ENCODE data around the gene CELSR3. TPM values are rescaled to one million over a fixed set of nuclear protein-coding genes. Genes with fewer than 3 reads are reported as not detected.

The CELSR3 gene
- total RNA-seq, 1 experiment from 2014 or later, result 23.9 TPM

DNA sequence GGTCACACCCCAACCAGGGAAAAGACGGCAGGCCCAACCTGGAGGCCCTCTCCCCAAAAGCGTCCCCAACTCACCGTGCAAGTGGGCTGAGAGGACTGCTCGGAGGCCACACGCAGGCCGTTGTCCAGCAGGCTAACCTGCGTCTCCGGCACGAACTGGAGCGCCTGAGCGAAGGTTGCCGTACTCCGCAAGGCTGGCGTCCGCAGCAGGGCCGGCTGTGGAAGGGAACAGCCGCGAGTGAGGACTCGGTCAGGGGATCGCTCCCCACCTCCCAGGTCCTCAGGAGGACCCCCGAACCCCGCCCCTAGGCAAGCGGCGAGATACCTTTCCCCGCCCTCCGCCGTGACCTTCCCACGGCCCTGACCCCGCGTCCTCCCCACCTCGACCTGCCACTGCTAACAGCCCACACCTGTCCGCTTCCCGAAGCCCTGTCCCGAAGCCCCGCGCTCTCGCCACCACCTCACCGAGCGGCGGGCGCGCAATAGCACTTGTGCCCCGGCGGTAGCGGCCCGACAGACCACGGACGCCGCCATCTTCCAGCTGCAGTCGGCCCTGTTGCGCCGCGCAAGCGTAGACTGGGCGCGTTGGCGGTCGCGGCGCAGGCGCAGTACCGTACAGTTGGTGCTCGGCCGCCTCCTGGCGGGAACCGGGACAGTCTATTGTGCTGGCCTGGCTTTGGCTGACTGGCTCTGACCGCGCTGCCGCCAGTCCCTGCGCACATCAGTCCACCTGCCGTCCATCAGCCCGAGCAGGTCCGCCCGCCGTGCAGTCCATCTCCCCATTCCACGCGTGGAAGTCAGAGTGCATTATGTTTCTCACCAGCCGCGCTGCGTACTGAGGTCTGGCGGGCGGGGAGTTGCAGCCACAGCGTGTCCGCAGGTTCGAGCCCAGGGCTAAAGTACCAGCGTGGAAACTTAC is 53.3 kb downstream of the CELSR3 start, which contains the start of gene UQCRC1:
Gene UQCRC1, minus strand, starts transcription at position 559 of the 918 bp plus-strand sequence. Its CDS starts 26 bp downstream, at position 533.
- Histone ChIP-seq H3K9me3 (ENCODE audit: control insufficient read depth, low read depth, low read length) (no peaks in the 10 kb centered on the region), H3K79me2 (ENCODE audit: insufficient read depth, low read length) (peaks cover 6% of the 10 kb centered on the region; the same call in 1 of the 2 replicates), H2BK120ac (ENCODE audit: low read depth, low read length, poor library complexity, severe bottlenecking) (no peak within 1 kb of the TSS), H3T11ph (ENCODE audit: low read length) (no peak within 1 kb of the TSS), H3K4me1 (ENCODE audit: insufficient read depth, low read length) (no peaks in the 10 kb centered on the region), H3K18ac (ENCODE audit: insufficient read length, low read depth, low read length) (peak within 1 kb of the TSS; percentile 97), H2BK12ac (ENCODE audit: insufficient read length, low read depth, low read length) (no peak within 1 kb of the TSS), H2BK15ac (ENCODE audit: low read depth, low read length) (no peak within 1 kb of the TSS), H3K23ac (ENCODE audit: insufficient read length, low read depth, low read length) (no peak within 1 kb of the TSS), H3K27ac (ENCODE audit: insufficient read length, low read depth, low read length) (no peak within 1 kb of the TSS), H3K79me1 (ENCODE audit: insufficient read depth, low read depth, low read length, poor library complexity, severe bottlenecking) (no peaks in the 10 kb centered on the region), H4K91ac (ENCODE audit: insufficient read length, low read depth, low read length) (no peak within 1 kb of the TSS), H3K56ac (ENCODE audit: insufficient read length, low read depth, low read length) (no peak within 1 kb of the TSS), H3K14ac (ENCODE audit: insufficient read depth, low read length) (peak within 1 kb of the TSS; percentile 99), H3K4me2 (ENCODE audit: insufficient read depth, insufficient read length, low read length) (peak within 1 kb of the TSS; percentile 83), H3K9ac (ENCODE audit: extremely low read depth, insufficient read length, low read length) (peak within 1 kb of the TSS; percentile 97), H3K4ac (ENCODE audit: low read depth, low read length) (no peak within 1 kb of the TSS; the same call in 1 of the 2 replicates), H2BK20ac (ENCODE audit: low read depth, low read length, poor library complexity, severe bottlenecking) (no peak within 1 kb of the TSS), H4K20me1 (ENCODE audit: control insufficient read depth, insufficient read depth, insufficient read length) (no peaks in the 10 kb centered on the region), H2AFZ (ENCODE audit: low read length) (no peak within 1 kb of the TSS), H2AK5ac (ENCODE audit: insufficient read length, low read length) (no peak within 1 kb of the TSS), H3K27me3 (ENCODE audit: insufficient read depth, low read length) (no peaks in the 10 kb centered on the region), H4K8ac (replicated peaks; ENCODE audit: insufficient read length, low read depth, low read length) (no peak within 1 kb of the TSS), H2BK5ac (ENCODE audit: insufficient read length, low read length) (no peak within 1 kb of the TSS), H4K5ac (ENCODE audit: insufficient read length, low read depth, low read length) (peak within 1 kb of the TSS; percentile 89), H3K23me2 (ENCODE audit: insufficient read length, low read depth, low read length, poor library complexity, severe bottlenecking) (peaks cover 3% of the 10 kb centered on the region)
- peak within 1 kb of the TSS; percentile 98 to 99 for H3K4me3 Mint-ChIP-seq
- H3K36me3 Mint-ChIP-seq (ENCODE audit: insufficient read depth in 1 of 3, low read depth in 3 of 3), result peaks cover 25 to 49% (median 46%) of the 10 kb centered on the region in 3 experiments
- no CpG with 5 or more reads among the region's 86 CpGs for WGBS (ENCODE audit: extremely low coverage, insufficient read length, low lambda C conversion rate)
- peak within 1 kb of the TSS; percentile 86 to 99 (median 99); a peak in 6 of 7 replicates for H3K27ac Mint-ChIP-seq
- peaks cover 12% of the 10 kb centered on the region in 2 experiments for H3K4me1 Mint-ChIP-seq
- TF ChIP-seq, protein P1, sequence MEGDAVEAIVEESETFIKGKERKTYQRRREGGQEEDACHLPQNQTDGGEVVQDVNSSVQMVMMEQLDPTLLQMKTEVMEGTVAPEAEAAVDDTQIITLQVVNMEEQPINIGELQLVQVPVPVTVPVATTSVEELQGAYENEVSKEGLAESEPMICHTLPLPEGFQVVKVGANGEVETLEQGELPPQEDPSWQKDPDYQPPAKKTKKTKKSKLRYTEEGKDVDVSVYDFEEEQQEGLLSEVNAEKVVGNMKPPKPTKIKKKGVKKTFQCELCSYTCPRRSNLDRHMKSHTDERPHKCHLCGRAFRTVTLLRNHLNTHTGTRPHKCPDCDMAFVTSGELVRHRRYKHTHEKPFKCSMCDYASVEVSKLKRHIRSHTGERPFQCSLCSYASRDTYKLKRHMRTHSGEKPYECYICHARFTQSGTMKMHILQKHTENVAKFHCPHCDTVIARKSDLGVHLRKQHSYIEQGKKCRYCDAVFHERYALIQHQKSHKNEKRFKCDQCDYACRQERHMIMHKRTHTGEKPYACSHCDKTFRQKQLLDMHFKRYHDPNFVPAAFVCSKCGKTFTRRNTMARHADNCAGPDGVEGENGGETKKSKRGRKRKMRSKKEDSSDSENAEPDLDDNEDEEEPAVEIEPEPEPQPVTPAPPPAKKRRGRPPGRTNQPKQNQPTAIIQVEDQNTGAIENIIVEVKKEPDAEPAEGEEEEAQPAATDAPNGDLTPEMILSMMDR (conservative IDR thresholded peaks at IDR 0.05), result peak; percentile 73
- no peaks in the 10 kb centered on the region for H3K9me3 Mint-ChIP-seq
- DNase-seq, result peak; percentile 95
- no peaks in the 10 kb centered on the region for H3K27me3 Mint-ChIP-seq (ENCODE audit: low read depth)

All from H9 (cell line).